B cell (primary cell): Measurements from ENCODE around the gene MED25. TPM values are rescaled to one million over a fixed set of nuclear protein-coding genes. Genes with fewer than 3 reads are reported as not detected.

Experiments
- ATAC-seq: fragments of 200-7000 bp; cut with Tn5 transposase; one replicate; pipeline ENCODE4 v1.10.0; 2021; ENCODE audit warnings: low read depth, mild to moderate bottlenecking, moderate number of reproducible peaks, moderate library complexity
- CTCF ChIA-PET: fragments of 350-600 bp; sonication (Branson Sonifier 250); formaldehyde crosslinking; loops from one replicate; lab custom pipeline; 2021; ENCODE audit warnings: antibody characterized with exemption, inconsistent platforms; lab: Charles Lee
- POLR2A ChIA-PET: fragments of 350-600 bp; sonication (Branson Sonifier 250); formaldehyde crosslinking; loops from one replicate; lab custom pipeline; 2021; ENCODE audit warnings: antibody characterized with exemption; lab: Charles Lee
- DNase-seq: peaks from one replicate; pipeline ENCODE4 v3.0.0; 2013
- H2AFZ ChIP-seq: 2 replicates; pipeline ENCODE4 v1.6.1; 2012; ENCODE audit warnings: mild to moderate bottlenecking, low read depth, low read length; ENCODE audit not compliant: insufficient read depth, poor library complexity, severe bottlenecking
- H3K27ac ChIP-seq, 2 donors: 1 replicate in 1 of 2; 2 replicates in 1 of 2; pipeline ENCODE4 v1.5.1; 2012 to 2013; ENCODE audit warnings: low read length in 2 of 2, mild to moderate bottlenecking in 2 of 2, moderate library complexity in 1 of 2
- H3K27me3 ChIP-seq, 4 experiments: fragments of 200-600 bp in 1 of 4; sonication (generic) in 1 of 4; replicated peaks in 1 of 4; 1 replicate in 2 of 4; 2 replicates in 2 of 4; pipeline versions ENCODE4 v1.6.1 to v1.7.0; 2013 to 2016; ENCODE audit warnings: low read length in 3 of 4, mild to moderate bottlenecking in 2 of 4, mixed read lengths in 1 of 4, moderate library complexity in 1 of 4; ENCODE audit not compliant: insufficient read depth in 4 of 4, control insufficient read depth in 3 of 4; ENCODE audit errors: control extremely low read depth in 1 of 4
- H3K36me3 ChIP-seq, 2 experiments: replicated peaks in 1 of 2; 1 replicate in 1 of 2; 2 replicates in 1 of 2; pipeline versions ENCODE4 v1.6.1 to v1.7.1; 2013; ENCODE audit warnings: low read length in 1 of 2; ENCODE audit not compliant: insufficient read depth in 2 of 2, control insufficient read depth in 1 of 2; ENCODE audit errors: control extremely low read depth in 1 of 2, extremely low read depth in 1 of 2
- H3K4me1 ChIP-seq, 2 donors: fragments of 200-600 bp in 1 of 2; sonication (generic) in 1 of 2; 1 replicate in 1 of 2; 2 replicates in 1 of 2; pipeline versions ENCODE4 v1.5.1 to v1.6.1; 2013 to 2017; ENCODE audit warnings: low read length in 2 of 2; ENCODE audit not compliant: control insufficient read depth in 2 of 2, insufficient read depth in 2 of 2
- H3K4me2 ChIP-seq: replicated peaks from 2 replicates; pipeline ENCODE3; 2012; ENCODE audit warnings: mild to moderate bottlenecking, low read depth, low read length; ENCODE audit not compliant: poor library complexity, severe bottlenecking
- H3K4me3 ChIP-seq, 5 experiments: fragments of 200-600 bp in 1 of 5; sonication (generic) in 1 of 5; 1 replicate in 3 of 5; 2 replicates in 2 of 5; pipeline versions ENCODE4 v1.5.1 to v1.7.0; 2011 to 2016; ENCODE audit warnings: low read length in 4 of 5, mild to moderate bottlenecking in 4 of 5, low read depth in 2 of 5, control low read depth in 1 of 5, moderate library complexity in 1 of 5; ENCODE audit not compliant: insufficient read depth in 1 of 5; ENCODE audit errors: control extremely low read depth in 1 of 5, extremely low read depth in 1 of 5
- H3K79me2 ChIP-seq: fragments of 200-600 bp; sonication (generic); one replicate; pipeline ENCODE4 v1.6.0; 2016; ENCODE audit warnings: low read length; ENCODE audit not compliant: control insufficient read depth, insufficient read depth
- H3K9ac ChIP-seq: fragments of 200-600 bp; sonication (generic); 2 replicates; pipeline ENCODE4 v1.6.1; 2017; ENCODE audit warnings: mild to moderate bottlenecking, low read length, moderate library complexity
- H3K9me3 ChIP-seq, 3 donors: one replicate each; pipeline versions ENCODE4 v1.6.1 to v1.7.1; 2013; ENCODE audit warnings: low read length in 2 of 3; ENCODE audit not compliant: control insufficient read depth in 2 of 3, insufficient read depth in 1 of 3; ENCODE audit errors: control extremely low read depth in 1 of 3
- H4K20me1 ChIP-seq: 2 replicates; pipeline ENCODE4 v1.6.0; 2012; ENCODE audit warnings: mild to moderate bottlenecking, low read length; ENCODE audit not compliant: insufficient read depth, control insufficient read depth, poor library complexity, severe bottlenecking
- H3K27ac Mint-ChIP-seq: one replicate; pipeline ENCODE4 v1.8.0; 2021; ENCODE audit warnings: mixed read lengths
- H3K27me3 Mint-ChIP-seq: one replicate; pipeline ENCODE4 v1.8.0; 2021; ENCODE audit warnings: mixed read lengths
- H3K4me1 Mint-ChIP-seq: one replicate; pipeline ENCODE4 v1.8.0; 2021; ENCODE audit warnings: mixed read lengths
- H3K4me3 Mint-ChIP-seq: one replicate; pipeline ENCODE4 v1.8.0; 2021; ENCODE audit warnings: mixed read lengths
- H3K9me3 Mint-ChIP-seq: one replicate; pipeline ENCODE4 v1.8.0; 2022; ENCODE audit warnings: mixed read lengths; ENCODE audit not compliant: insufficient read depth
- EZH2 ChIP-seq: IDR thresholded peaks from 2 replicates; pipeline ENCODE4 v1.6.1; 2012; ENCODE audit warnings: borderline replicate concordance, low read depth, mild to moderate bottlenecking, moderate library complexity, low read length; ENCODE audit not compliant: insufficient read depth, poor library complexity, severe bottlenecking
- WGBS: methylation state at CpG from one replicate; pipeline ENCODE4 v1.1.5; 2013; ENCODE audit warnings: missing lambda C conversion rate; ENCODE audit not compliant: insufficient coverage; 5-methylcytosine and 5-hydroxymethylcytosine counted together
- intact Hi-C: fragments of 100-400 bp; cut with micrococcal nuclease; formaldehyde crosslinking; loops from one replicate; pipeline ENCODE4 v1.10.0; 2022
- polyA plus RNA-seq: library from polyadenylated mRNA; depleted of rRNA; stranded (reverse); fragments of >200 nt; gene quantifications from 2 replicates; pipeline ENCODE4 v1.2.3, GENCODE V29; 2012
- total RNA-seq, 2 donors: library from RNA; stranded (reverse); fragments of 120-200 nt in 1 of 2; gene quantifications; 1 replicate in 1 of 2; 2 replicates in 1 of 2; pipeline versions ENCODE4 v1.2.3 to v1.2.4, GENCODE V29; 2013 to 2022
- TF ChIP-seq, protein P1 (sequence below): fragments of 200-600 bp; IDR thresholded peaks from one replicate; pipeline ENCODE4 v1.8.0; 2022; ENCODE audit warnings: antibody characterized with exemption, mild to moderate bottlenecking

Gene MED25
- total and polyA plus RNA-seq, 2 donors (not counting 1 experiment from before 2014, with no cell fraction given): 93.0 to 126 TPM

GRCh38 chr19:49802836-49803528, 15.1 kb upstream of the MED25 start:
- Mint-ChIP-seq H3K27me3 (no peaks in the 10 kb centered on the region), H3K4me3 (no peak overlapping the region), H3K27ac (no peak overlapping the region), H3K9me3 (no peaks in the 10 kb centered on the region), H3K4me1 (peaks cover 14% of the 10 kb centered on the region)
- H3K79me2 ChIP-seq: no peaks in the 10 kb centered on the region
- no peak for TF ChIP-seq EZH2
- TF ChIP-seq, protein P1, sequence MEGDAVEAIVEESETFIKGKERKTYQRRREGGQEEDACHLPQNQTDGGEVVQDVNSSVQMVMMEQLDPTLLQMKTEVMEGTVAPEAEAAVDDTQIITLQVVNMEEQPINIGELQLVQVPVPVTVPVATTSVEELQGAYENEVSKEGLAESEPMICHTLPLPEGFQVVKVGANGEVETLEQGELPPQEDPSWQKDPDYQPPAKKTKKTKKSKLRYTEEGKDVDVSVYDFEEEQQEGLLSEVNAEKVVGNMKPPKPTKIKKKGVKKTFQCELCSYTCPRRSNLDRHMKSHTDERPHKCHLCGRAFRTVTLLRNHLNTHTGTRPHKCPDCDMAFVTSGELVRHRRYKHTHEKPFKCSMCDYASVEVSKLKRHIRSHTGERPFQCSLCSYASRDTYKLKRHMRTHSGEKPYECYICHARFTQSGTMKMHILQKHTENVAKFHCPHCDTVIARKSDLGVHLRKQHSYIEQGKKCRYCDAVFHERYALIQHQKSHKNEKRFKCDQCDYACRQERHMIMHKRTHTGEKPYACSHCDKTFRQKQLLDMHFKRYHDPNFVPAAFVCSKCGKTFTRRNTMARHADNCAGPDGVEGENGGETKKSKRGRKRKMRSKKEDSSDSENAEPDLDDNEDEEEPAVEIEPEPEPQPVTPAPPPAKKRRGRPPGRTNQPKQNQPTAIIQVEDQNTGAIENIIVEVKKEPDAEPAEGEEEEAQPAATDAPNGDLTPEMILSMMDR: no peak
- H4K20me1 ChIP-seq: no peaks in the 10 kb centered on the region
- no peak overlapping the region for H3K9ac ChIP-seq
- POLR2A ChIA-PET: no interaction called here
- DNase-seq (no peak), ATAC-seq (no peak)
- H3K27ac ChIP-seq: no peak overlapping the region
- CTCF ChIA-PET: no interaction called here
- 99% methylated on average over 13 of the region's 24 CpGs for WGBS
- H3K27me3 ChIP-seq: no peaks in the 10 kb centered on the region
- no peak overlapping the region for H3K4me3 ChIP-seq
- no peak overlapping the region for H3K4me2 ChIP-seq
- peaks cover 0 to 3% (median 0%) of the 10 kb centered on the region in 3 donors for H3K9me3 ChIP-seq
- no peak overlapping the region for H2AFZ ChIP-seq
- peaks cover 0 to 58% of the 10 kb centered on the region in 2 experiments for H3K36me3 ChIP-seq
- peaks cover 10 to 16% of the 10 kb centered on the region in 2 donors for H3K4me1 ChIP-seq
- intact Hi-C loops: no loop called here

DNA sequence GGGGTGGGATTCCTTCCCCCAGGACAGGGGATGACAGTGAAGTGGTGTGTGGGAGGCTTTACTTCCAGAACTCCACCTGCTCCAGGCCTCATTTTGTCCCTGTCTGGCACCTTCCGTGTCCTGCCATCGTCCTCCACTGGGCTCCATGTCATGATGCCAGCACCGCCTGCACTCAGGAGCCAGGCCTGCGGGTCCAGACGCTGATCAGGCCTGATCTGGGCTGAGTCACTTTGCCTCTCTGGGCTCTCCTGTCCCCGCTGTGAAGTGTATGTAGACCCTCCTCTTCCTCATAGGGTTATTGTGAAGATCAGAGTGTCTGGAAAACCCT, 14.6 kb upstream of the MED25 start:
- Histone ChIP-seq H3K4me3 (no peak overlapping the region), H3K79me2 (no peaks in the 10 kb centered on the region), H3K4me2 (no peak overlapping the region), H3K36me3 (peaks cover 0 to 53% of the 10 kb centered on the region in 2 experiments), H4K20me1 (no peaks in the 10 kb centered on the region), H3K27me3 (no peaks in the 10 kb centered on the region), H2AFZ (no peak overlapping the region), H3K9ac (no peak overlapping the region), H3K9me3 (peaks cover 0 to 3% (median 0%) of the 10 kb centered on the region in 3 donors), H3K4me1 (peaks cover 14 to 21% of the 10 kb centered on the region in 2 donors), H3K27ac (no peak overlapping the region)
- Mint-ChIP-seq H3K27me3 (no peaks in the 10 kb centered on the region), H3K27ac (no peak overlapping the region), H3K4me1 (peaks cover 18% of the 10 kb centered on the region), H3K9me3 (no peaks in the 10 kb centered on the region), H3K4me3 (no peak overlapping the region)
- CTCF ChIA-PET: no interaction called here
- 100% methylated on average over 2 of the region's 6 CpGs for WGBS
- POLR2A ChIA-PET: no interaction called here
- intact Hi-C loops: no loop called here
- TF ChIP-seq, protein P1: no peak
- TF ChIP-seq EZH2: no peak
- DNase-seq: no peak
- no peak for ATAC-seq
